GM21360 (cell line): ENCODE measurements around the gene CTIF.
"Not testable (repeated sequence)": the region's sequence is repeated elsewhere in the genome, so short reads cannot be mapped to it uniquely, and the experiment has no call there.

Experiments
- ATAC-seq: cut with Tn5 transposase; IDR thresholded peaks from one replicate; pipeline ENCODE4 v1.9.1; 2021; ENCODE audit warnings: mild to moderate bottlenecking, moderate library complexity; ENCODE audit not compliant: unreplicated experiment

CTIF gene

DNA sequence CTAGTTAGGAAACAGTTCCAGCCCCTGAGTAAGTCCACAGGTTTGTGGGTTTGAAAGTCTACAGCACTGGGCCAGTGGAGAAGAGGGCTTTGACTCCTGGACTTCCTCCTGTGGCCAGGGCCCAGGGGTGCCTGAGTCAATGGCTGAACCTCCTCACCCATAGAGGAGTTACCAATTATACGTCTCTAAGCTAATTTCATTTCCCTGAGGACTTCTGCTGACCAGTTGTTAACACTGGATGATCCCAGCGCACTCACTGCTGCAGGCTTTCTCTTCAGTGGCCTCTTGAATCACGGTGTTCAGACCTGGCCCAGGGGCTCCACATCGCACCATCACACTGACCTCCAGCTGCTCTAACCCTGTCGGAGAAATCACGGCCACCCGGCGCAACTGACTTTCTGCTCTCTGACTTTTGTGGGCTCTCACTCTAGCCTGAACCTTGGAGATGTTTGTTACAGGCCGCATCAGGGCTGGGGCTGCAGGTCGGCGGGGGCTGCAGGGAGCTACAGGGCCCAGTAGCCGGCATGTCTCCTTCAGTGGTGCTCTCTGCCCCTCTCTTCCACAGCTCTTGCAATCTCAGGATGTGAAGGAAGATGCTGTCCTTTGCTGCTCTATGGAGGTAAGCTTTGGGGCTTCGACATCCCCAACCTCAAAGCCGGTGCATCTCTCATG lies 318.3 kb downstream of the CTIF start:
- ATAC-seq: no peak

DNA sequence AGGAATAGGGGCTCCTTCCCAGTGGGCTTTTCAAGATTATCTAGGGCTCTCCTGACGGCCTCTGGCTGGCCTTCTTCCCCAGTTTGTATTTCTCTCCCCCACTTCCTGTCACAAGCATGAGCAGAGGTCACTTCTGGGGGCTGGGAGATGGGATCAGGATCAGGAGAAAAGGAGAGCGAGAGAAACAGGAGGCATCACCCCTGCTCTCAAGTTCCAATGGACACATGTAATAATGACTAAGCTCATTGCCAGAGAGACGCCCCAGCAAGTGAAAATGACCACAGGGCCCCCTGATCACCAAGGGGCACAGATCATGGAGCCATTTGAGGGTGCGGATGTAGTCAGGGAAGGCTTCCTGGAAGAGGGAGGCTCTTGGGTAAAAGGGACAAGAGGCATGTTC lies 319.8 kb downstream of the CTIF start:
- no peak for ATAC-seq

DNA sequence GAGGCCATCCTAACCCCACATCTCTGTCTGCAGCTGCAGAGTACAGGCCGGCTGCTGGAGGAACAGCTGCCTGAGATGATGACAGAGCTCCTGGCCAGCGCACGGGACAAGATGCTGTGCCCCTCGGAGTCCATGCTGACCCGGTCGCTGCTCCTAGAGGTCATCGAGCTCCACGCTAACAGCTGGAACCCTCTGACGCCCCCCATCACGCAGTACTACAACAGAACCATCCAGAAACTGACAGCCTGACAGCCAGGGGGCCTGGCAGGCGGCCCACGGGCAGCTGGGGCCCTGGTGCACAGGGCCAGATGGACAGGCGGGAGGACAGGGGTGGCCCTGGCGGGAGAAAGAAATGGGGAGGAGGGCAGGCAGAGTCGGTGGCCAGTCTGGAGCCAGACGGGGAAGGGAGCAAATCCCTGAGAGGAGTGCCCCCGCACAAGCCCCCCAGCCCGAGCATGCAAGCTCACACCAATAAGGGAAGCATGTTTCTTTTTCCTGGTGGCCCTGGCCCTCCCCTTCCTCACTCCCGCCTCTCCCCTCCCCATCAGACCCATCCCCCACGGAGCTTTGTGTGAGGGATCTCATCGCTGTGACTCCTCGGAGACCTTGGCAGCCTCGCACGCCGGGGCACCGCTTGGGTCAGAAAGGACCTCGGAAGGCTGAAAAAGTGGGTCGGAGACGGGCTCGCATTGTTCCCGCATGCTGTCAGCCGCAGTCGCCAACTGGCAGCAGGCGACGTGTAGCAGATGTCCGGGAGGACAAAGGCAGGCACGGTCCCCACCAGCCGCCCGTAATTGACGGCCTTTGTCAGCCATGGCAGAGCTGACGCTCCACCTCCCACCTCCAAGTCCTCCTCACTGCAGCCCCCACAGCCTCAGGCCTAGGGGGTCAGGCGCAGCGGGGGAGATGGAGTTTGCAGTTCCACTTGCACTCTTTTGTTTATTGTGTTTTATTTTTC lies 320.8 kb downstream of the CTIF start:
- ATAC-seq: no peak

DNA sequence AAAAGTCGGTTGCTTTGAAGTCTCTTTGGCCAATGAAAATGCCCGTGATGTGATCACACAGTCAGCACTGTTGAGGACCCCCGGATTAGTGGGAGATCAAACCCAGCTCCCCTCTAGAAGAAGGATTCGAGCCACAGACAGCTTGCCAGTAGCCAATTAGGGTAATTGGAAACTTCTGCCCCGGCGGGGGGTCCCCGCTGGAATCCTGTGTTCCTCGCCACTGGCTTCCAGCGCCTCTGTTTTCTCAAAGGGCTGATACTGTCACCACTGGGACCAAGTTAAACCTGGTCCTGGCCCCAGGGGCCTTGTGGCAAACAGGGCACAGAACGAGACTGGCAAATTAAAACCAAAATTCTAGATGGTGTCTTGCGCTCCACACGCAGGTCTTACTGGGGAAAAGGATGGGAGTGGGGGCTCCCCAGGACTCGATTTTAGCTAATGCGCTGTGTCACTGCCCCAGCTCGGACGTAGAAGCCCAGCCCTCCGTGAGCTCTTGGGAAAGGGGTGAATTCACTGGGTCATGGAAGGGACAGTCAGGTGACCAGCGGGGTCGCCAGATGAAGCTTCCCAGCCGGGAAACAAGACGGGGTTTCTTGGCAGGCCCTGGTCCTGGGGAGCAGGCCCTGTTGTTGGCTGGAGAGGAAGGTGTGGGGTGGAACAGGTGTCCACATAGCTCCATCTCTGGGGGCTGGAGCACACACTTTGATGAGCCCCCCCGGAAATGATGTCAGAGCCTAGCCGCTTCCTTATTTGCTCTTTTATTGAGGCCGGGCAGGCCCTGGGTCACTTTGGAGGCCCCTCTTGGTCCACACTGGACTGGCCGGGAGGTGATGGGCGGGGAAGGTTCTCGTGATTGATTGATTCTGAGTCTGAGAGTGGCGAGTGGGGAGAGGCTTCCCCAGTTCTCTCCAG lies 321.7 kb downstream of the CTIF start:
- ATAC-seq: no peak

DNA sequence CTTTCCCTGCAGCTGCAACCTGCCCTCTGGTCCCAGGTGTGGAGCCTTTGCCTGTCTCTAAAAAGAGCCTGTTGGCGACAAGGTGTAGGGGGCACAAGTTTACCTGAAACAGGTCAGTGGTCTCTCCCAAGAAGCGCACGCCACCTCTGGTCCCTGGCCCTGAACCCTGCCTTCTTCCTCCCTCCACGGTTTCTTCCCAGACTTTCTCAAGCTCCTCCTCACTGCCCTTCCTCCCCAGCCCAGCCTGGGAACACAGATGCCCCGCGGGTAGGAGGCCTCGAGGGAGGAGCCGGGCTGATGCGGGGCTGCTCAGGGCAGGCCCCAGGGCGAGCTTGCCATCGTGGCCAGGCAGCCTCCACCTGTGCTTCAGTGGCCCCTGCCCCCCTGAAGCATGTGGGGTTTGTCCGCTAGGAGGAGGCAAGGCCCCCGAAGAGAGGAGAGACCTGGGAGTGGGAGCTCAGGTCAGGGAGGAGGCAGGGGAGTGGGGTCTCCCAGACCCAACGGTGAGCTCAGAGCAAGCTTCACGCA lies 322.4 kb downstream of the CTIF start:
- no peak for ATAC-seq

DNA sequence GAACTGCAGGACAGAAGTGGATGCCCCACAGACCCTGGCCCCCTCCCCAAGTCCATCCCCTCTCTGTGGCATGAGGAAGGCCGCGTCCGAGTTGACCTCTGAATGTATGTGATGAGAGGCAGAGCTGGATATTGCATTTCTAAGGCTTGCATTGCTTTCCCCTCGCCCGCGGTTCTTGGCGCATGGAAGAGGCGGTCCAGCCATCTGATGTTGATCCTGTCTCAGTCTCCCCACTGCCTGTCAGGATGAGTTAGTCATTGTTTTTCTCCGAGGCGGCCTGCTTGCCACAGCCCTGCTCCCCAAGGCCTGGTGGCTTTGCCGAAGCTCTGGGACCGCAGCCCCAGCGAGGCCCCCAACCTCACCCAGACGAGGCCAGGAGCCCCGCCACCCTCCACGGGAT lies 323.3 kb downstream of the CTIF start:
- no peak for ATAC-seq

DNA sequence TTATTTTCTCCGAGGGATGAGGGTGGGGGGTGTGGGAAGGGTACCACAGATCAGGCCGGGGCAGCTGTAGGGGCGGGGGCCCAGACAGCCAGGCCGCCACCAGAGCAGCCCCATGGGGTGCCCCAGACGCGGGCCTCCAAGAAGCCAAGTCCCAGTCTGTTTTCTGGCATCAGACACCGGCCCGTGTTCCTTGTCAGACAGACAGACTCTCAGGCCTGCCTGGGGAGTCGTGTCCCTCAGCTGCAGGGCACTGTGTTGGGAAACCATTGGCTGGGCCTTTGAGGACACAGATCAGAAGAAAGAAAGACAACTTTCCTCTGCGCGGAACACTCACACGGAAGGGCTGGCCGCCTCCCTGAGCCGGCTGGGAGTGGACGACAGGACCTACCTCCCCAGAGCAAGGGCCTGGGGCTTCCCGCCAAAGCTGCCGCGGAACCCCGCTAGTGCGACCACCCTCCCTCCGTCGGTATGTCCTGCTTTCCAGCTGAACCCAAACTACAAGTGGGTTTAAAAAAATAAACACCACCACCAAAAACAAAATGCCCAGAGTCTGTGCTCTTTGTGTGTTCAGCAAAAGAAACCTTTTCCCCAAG lies 323.9 kb downstream of the CTIF start:
- no peak for ATAC-seq

DNA sequence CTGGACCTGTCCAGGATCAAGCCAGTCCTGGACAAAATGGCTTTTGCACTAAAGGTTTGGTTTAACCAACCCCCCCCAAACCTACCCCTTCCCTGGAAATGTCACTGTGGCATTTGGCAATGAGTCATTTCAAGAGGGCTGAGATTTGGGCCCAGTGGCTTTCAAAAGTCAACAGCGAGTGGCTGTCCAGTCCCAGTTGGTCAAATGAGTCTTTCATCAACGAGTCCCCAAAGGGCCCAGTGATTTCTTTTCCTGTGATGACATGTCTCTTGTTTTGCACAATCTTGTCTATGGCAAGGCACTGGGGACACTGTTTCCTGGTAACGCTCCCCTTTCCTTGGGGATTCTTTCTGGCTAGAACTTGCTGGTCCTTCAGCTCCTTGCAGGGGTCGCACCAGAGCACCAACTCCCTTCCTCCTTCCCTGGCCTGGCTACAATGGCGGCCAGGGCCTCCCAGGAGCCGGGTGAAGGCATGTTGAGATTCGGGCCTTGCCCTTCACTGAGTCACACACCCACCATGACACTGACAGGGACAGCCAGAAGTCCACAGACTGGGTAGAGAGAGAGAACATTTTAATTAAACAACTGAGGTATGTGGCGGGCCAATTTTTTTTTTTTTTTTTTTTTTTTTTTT lies 324.7 kb downstream of the CTIF start:
- no peak for ATAC-seq

DNA sequence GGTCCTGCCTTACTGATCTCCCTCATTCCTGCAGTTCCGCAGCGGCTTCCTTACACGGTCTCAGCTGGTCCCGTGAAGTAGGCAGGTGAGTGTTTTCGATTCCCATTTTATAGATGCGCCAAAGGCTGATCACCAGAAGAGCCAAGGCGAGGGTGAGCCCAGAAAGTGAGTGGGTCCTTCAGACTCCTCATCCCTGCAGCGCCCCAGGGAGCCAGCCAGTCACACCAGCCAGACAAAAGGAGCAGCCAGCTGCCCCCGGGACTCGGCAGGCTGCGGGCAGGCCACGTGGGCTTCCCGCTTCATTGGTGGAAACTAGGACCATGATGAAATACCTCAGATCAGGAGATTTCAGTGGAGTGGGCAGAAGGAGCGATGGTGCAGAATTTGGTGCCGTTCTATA lies 326.0 kb downstream of the CTIF start:
- no peak for ATAC-seq

DNA sequence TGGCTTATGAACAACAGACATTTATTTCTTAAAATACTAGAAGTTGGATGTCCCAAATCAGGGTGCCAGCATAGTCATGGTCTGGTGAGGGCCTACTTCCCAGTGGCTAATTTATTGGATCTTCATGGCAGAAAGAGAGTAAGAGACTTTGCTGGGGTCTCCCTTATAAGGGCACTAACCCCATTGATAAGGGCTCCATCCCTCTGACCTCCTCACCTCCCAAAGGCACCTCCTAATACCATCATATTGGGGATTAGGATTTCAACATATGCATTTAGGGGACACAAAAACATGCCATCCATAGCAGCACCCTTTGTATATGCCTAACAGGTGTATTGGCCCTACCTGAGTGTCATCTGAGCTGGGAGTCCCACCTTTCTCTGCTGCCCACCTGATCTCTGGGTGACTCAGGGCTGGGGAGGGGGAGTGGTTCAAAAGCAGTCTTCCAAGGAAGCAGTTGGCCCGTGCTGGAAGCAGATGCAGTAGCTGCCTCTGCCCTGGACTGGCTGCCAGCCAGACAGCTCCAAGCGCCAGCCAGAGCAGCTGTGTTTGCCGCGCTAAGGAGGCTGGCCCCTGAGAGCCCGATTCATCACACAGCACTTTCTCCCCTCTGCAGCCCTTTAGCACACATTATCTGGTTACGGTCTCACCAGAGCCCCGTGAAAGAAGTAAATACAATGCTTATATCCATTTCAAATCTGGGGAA lies 327.4 kb downstream of the CTIF start:
- ATAC-seq: no peak

DNA sequence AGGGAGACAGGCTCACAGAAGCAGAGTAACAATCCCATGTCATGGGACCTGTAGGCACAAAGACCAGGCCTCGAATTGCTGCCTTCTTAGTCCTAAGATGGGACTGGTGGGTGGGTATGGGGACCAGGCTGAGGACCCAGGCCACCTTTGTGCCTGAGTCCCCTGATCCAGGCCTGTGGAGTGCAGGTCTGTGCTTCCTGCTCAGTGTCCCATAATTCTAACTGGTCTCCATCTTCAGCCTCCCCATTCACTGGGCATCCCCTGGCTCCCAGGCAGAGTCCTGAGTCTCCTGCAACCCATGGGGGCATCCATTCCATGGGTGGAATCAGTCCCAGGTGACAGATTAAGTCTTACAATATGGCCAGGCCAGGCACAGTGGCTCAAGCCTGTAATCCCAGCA lies 328.0 kb downstream of the CTIF start:
- no peak for ATAC-seq

DNA sequence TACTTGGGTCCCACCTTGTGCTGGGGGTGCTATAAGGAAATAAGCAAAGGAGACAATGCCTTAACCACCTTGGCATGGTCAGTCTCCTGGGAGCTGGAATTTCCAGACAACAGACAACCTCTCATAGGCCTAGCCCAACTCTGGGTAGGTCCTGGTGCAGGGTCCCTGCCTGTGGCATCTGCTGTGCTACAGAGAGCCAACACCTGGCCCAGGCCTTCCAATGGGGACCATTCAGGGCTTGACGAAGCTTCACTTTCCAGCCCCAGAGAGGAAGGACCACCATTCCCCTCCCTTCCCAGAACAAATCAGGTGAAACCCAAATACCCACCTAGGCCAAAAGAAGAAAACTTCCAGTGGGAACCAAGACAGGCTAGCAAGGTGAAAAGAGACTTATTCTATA lies 329.1 kb downstream of the CTIF start:
- ATAC-seq: no peak

DNA sequence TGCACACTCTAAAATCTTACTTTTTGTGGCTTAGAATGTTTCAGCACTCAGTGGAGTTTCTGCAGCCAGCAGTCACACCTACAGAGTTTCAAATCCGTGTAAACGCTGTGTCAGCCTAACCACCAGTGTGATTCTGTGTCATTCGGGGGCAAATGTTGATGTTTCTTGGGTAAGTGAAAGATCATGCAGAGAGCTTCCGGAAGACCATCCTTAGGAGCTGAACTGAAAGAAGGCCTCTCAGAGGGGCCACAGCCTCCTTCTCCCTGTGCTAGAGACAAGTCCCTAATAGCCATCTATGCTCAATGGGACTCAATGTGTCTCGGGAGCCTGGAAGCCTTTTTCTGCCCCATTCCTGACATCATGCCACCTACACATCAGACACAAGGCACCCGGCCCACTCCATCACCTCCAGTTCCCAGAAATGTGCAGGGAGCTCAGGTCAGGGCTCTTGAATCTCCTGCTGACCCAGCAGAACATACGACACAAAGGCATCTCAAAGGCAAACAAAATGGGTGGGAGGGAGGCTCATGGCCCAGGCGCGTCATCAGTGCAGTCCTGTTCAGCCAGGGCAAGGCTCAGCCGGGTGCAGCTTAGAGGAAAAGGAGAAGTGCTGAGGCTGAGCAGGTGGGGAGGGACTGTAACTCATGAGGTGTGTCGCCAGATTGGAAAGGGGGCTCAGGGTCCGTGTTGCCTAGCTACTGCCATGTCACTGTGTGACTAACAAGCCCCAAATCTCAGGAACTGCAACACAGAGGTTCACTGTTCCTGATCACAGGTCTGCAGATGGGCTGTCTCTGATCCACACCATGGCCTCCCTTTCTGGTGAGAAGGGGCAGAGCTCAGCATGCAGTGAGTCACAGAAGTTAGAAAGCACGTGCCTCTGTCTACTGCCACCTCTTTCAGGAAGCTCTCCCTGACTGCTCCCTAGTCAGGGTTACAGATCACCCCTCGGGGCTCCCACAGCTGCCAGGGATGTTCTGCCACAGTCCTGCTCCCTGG lies 329.9 kb downstream of the CTIF start:
- peak; percentile 69 for ATAC-seq

DNA sequence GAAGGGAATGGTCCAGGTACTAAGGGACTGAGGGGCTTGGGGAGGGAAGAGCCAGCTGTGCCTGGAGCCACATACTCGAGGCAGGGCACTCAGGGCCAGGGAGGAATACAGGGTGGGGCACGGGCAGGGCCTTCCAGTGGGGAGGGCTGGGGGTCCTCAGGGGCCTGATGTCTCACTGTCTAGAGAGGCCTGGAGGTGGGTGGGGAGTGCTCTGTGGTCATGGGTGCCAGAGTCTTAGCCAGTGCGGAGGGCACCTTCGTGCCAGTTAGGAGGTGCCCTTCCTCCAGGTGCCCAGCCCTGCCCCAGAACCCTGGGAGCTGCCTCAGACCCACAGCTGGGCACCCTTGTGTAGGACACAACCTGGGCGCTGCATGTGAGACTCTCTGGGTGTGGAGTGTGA lies 330.8 kb downstream of the CTIF start:
- no peak for ATAC-seq

DNA sequence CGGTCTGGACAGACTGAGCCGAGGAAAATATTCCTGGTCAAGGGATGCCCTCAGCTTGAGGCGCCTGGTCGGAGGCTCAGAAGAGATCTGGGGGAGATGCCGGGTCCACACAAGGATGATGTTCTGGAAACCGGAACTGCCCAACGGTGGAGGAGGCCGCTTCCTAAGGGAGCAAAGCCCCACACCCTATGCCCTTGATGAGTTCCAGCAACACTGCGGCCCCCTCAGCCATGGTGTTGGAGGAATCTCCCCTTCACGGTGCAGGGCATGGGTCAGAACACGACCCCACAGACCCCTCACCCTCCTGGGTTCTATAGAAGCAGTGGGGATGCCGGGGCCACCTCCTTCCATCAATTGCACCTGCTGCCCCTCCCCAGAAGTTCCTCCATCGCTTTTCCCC lies 332.1 kb downstream of the CTIF start:
- ATAC-seq: not testable (repeated sequence)

DNA sequence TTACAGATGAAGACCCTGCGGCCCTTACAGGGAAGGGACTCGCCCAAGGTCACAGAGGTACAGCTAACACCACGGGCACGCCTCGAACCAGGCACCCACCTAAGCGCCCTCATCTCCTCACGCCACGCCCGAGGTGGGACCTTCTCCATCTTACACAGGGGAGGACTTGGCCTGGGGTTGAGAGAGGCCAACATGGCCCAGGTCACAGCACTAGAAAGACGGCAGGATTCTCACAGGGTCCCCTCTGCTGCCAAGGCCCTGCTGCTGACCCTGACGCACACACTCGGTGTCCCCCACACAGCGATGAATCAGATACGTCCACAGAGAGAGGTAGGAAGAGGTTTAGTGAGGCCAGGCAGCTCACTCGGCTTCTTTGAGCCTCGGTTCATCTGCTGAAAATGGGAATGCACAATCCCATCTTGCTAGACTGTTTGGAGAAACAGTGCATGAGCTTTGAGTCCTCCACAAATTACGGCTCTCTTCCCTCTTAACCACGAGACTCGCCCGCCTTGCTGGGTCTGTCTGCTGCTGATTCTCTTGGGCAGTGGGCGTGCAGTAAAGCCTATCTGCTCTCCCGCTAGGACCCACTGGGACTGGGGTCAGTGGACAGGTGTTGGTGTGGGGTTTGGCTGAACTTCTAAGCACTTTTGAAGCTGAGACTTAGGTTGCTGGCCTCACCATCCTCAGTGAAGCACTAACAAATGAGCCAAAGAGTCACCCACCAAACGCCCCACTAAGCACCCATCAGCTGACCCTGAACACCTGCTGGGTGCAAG lies 332.7 kb downstream of the CTIF start:
- no peak for ATAC-seq
